GM23338 (cell line): ENCODE data around the gene OMP. TPM values are rescaled to one million over a fixed set of nuclear protein-coding genes. Genes with fewer than 3 reads are reported as not detected.

Source experiments
- ATAC-seq: fragments of 200-7000 bp; cut with Tn5 transposase; 3 replicates; pipeline ENCODE4 v1.9.1; 2020
- DNase-seq: peaks from one replicate; pipeline ENCODE4 v3.0.0-alpha.2; 2015; ENCODE audit warnings: low spot score
- H2AFZ ChIP-seq: fragments of 200-600 bp; sonication (generic); 2 replicates; pipeline ENCODE4 v1.8.0; 2016; ENCODE audit warnings: antibody characterized with exemption, mild to moderate bottlenecking, moderate library complexity
- H3F3A ChIP-seq: fragments of 200-600 bp; sonication (generic); replicated peaks from 2 replicates; pipeline ENCODE4 v1.8.0; 2017; ENCODE audit warnings: antibody characterized with exemption, mixed run types, low read depth
- H3K27ac ChIP-seq: fragments of 200-600 bp; sonication (generic); 2 replicates; pipeline ENCODE4 v1.6.1; 2016; ENCODE audit warnings: low read depth
- H3K27me3 ChIP-seq: fragments of 200-600 bp; sonication (generic); 2 replicates; pipeline ENCODE4 v1.8.0; 2016; ENCODE audit warnings: mild to moderate bottlenecking, mixed run types, moderate library complexity; ENCODE audit not compliant: insufficient read depth
- H3K36me3 ChIP-seq: fragments of 200-600 bp; sonication (generic); 2 replicates; pipeline ENCODE4 v1.8.0; 2016; ENCODE audit warnings: mild to moderate bottlenecking; ENCODE audit not compliant: insufficient read depth
- H3K4me1 ChIP-seq: fragments of 200-600 bp; sonication (generic); 2 replicates; pipeline ENCODE4 v1.8.0; 2016; ENCODE audit warnings: mild to moderate bottlenecking, moderate library complexity; ENCODE audit not compliant: insufficient read depth
- H3K4me2 ChIP-seq: fragments of 200-600 bp; sonication (generic); 2 replicates; pipeline ENCODE4 v1.7.1; 2017; ENCODE audit warnings: mixed run types
- H3K4me3 ChIP-seq: fragments of 200-600 bp; sonication (generic); 2 replicates; pipeline ENCODE4 v1.6.1; 2016; ENCODE audit warnings: mixed run types
- H3K79me2 ChIP-seq: fragments of 200-600 bp; sonication (generic); replicated peaks from 2 replicates; pipeline ENCODE4 v1.8.0; 2017; ENCODE audit warnings: mild to moderate bottlenecking; ENCODE audit not compliant: insufficient read depth
- H3K9me2 ChIP-seq: fragments of 200-600 bp; sonication (generic); 2 replicates; pipeline ENCODE4 v1.8.0; 2017; ENCODE audit not compliant: insufficient read depth
- H4K20me1 ChIP-seq: fragments of 200-600 bp; sonication (generic); replicated peaks from 2 replicates; pipeline ENCODE4 v1.8.0; 2017; ENCODE audit warnings: mild to moderate bottlenecking; ENCODE audit not compliant: insufficient read depth
- H3K27ac Mint-ChIP-seq: 2 replicates; pipeline ENCODE4 v1.8.0; 2020; ENCODE audit warnings: inconsistent platforms, mild to moderate bottlenecking, moderate library complexity, mixed read lengths
- H3K27me3 Mint-ChIP-seq: 3 replicates; pipeline ENCODE4 v1.8.0; 2022; ENCODE audit warnings: low read depth, mild to moderate bottlenecking, moderate library complexity, mixed read lengths, inconsistent platforms; ENCODE audit not compliant: insufficient read depth, poor library complexity
- H3K36me3 Mint-ChIP-seq: 3 replicates; pipeline ENCODE4 v1.8.0; 2021; ENCODE audit warnings: low read depth, mild to moderate bottlenecking, inconsistent platforms, moderate library complexity, mixed read lengths
- H3K4me1 Mint-ChIP-seq: 3 replicates; pipeline ENCODE4 v1.8.0; 2020; ENCODE audit warnings: mild to moderate bottlenecking, inconsistent platforms, mixed read lengths
- H3K4me3 Mint-ChIP-seq: 3 replicates; pipeline ENCODE4 v1.8.0; 2021; ENCODE audit warnings: moderate library complexity, mild to moderate bottlenecking, inconsistent platforms, mixed read lengths
- H3K9me3 Mint-ChIP-seq: 3 replicates; pipeline ENCODE4 v1.8.0; 2020; ENCODE audit warnings: moderate library complexity, mild to moderate bottlenecking, inconsistent platforms, mixed read lengths
- EZH2phosphoT487 ChIP-seq: fragments of 200-600 bp; sonication (generic); IDR thresholded peaks from one replicate; pipeline ENCODE4 v1.8.1; 2018; ENCODE audit warnings: antibody characterized with exemption; ENCODE audit not compliant: unreplicated experiment
- JUNB ChIP-seq: IDR thresholded peaks from one replicate; pipeline ENCODE4 v1.6.1; 2016; ENCODE audit warnings: antibody characterized with exemption; ENCODE audit not compliant: unreplicated experiment
- NANOG ChIP-seq: IDR thresholded peaks from 2 replicates; pipeline ENCODE4 v1.6.1; 2016; ENCODE audit warnings: antibody characterized with exemption, borderline replicate concordance
- ZNF331 ChIP-seq: fragments of 250-450 bp; sonication (Bioruptor Pico); IDR thresholded peaks from 2 replicates; pipeline ENCODE4 v1.5.0; 2020; ENCODE audit warnings: low read depth, mild to moderate bottlenecking, moderate library complexity
- polyA plus RNA-seq: library from polyadenylated mRNA; unstranded; fragments of >200 nt; fragmentation: Nextera tagmentation; extraction: Ambion mirVana; gene quantifications from 2 replicates; pipeline ENCODE4 v1.2.1, GENCODE V29; 2016
- total RNA-seq: library from RNA; depleted of rRNA; stranded (reverse); fragments of >200 nt; shearing (Covaris generic); gene quantifications from 2 replicates; pipeline ENCODE4 v1.2.3, GENCODE V29; 2014
- TF ChIP-seq, protein P1 (sequence below): fragments of 250-450 bp; sonication (Bioruptor Pico); IDR thresholded peaks from 2 replicates; pipeline ENCODE4 v1.5.0; 2020; ENCODE audit warnings: mild to moderate bottlenecking, moderate library complexity
- TF ChIP-seq, protein P2 (sequence below), 2 experiments: fragments of 200-600 bp in 1 of 2; sonication (generic) in 1 of 2; conservative IDR thresholded peaks; 2 replicates each; pipeline versions ENCODE4 v1.5.1 to v1.6.1; 2016 to 2017; ENCODE audit warnings: antibody characterized with exemption in 2 of 2, low read depth in 2 of 2, mild to moderate bottlenecking in 2 of 2, moderate library complexity in 1 of 2

The OMP gene
- total and polyA plus RNA-seq, 2 experiments from 2014 or later = 1.0 TPM; not detected in 1

DNA sequence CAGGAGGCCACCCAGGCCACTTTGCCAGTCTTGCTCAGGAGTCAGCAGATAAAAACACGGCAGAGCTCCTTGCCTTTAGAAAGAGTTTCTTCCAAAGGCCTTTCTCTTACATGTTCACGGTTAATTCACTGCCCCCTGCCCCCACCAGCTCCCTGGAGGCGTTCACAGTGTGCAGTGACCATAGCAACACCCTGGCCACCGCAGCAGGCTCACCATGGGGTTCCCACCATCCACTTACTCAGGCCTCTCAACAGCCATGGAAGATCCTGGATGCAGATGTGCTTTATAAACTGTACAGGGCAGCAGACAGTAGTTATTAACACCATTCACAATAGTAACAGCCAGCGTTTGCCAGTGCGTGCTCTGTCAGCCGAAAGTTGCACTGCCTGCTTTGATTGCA lies 14.9 kb downstream of the OMP start:
- no peaks in the 10 kb centered on the region for H3K9me3 Mint-ChIP-seq
- no peaks in the 10 kb centered on the region for H3K36me3 Mint-ChIP-seq
- H3K79me2 ChIP-seq = no peaks in the 10 kb centered on the region
- H3K4me1 ChIP-seq = no peaks in the 10 kb centered on the region
- peaks cover 8% of the 10 kb centered on the region for H3K4me1 Mint-ChIP-seq
- H3K9me2 ChIP-seq = no peaks in the 10 kb centered on the region
- DNase-seq (no peak), ATAC-seq (no peak)
- no peak overlapping the region for H2AFZ ChIP-seq
- no peak overlapping the region for H3K27ac Mint-ChIP-seq
- H4K20me1 ChIP-seq = no peaks in the 10 kb centered on the region; the same call in 1 of the 2 replicates
- H3K27me3 ChIP-seq = no peaks in the 10 kb centered on the region
- TF ChIP-seq, protein P1, sequence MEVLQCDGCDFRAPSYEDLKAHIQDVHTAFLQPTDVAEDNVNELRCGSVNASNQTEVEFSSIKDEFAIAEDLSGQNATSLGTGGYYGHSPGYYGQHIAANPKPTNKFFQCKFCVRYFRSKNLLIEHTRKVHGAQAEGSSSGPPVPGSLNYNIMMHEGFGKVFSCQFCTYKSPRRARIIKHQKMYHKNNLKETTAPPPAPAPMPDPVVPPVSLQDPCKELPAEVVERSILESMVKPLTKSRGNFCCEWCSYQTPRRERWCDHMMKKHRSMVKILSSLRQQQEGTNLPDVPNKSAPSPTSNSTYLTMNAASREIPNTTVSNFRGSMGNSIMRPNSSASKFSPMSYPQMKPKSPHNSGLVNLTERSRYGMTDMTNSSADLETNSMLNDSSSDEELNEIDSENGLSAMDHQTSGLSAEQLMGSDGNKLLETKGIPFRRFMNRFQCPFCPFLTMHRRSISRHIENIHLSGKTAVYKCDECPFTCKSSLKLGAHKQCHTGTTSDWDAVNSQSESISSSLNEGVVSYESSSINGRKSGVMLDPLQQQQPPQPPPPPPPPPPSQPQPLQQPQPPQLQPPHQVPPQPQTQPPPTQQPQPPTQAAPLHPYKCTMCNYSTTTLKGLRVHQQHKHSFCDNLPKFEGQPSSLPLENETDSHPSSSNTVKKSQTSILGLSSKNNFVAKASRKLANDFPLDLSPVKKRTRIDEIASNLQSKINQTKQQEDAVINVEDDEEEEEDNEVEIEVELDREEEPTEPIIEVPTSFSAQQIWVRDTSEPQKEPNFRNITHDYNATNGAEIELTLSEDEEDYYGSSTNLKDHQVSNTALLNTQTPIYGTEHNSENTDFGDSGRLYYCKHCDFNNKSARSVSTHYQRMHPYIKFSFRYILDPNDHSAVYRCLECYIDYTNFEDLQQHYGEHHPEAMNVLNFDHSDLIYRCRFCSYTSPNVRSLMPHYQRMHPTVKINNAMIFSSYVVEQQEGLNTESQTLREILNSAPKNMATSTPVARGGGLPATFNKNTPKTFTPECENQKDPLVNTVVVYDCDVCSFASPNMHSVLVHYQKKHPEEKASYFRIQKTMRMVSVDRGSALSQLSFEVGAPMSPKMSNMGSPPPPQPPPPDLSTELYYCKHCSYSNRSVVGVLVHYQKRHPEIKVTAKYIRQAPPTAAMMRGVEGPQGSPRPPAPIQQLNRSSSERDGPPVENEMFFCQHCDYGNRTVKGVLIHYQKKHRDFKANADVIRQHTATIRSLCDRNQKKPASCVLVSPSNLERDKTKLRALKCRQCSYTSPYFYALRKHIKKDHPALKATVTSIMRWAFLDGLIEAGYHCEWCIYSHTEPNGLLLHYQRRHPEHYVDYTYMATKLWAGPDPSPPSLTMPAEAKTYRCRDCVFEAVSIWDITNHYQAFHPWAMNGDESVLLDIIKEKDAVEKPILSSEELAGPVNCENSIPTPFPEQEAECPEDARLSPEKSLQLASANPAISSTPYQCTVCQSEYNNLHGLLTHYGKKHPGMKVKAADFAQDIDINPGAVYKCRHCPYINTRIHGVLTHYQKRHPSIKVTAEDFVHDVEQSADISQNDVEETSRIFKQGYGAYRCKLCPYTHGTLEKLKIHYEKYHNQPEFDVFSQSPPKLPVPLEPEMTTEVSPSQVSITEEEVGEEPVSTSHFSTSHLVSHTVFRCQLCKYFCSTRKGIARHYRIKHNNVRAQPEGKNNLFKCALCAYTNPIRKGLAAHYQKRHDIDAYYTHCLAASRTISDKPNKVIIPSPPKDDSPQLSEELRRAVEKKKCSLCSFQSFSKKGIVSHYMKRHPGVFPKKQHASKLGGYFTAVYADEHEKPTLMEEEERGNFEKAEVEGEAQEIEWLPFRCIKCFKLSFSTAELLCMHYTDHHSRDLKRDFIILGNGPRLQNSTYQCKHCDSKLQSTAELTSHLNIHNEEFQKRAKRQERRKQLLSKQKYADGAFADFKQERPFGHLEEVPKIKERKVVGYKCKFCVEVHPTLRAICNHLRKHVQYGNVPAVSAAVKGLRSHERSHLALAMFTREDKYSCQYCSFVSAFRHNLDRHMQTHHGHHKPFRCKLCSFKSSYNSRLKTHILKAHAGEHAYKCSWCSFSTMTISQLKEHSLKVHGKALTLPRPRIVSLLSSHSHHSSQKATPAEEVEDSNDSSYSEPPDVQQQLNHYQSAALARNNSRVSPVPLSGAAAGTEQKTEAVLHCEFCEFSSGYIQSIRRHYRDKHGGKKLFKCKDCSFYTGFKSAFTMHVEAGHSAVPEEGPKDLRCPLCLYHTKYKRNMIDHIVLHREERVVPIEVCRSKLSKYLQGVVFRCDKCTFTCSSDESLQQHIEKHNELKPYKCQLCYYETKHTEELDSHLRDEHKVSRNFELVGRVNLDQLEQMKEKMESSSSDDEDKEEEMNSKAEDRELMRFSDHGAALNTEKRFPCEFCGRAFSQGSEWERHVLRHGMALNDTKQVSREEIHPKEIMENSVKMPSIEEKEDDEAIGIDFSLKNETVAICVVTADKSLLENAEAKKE (CRISPR knock-in tag) = no peak
- TF ChIP-seq, protein P2, sequence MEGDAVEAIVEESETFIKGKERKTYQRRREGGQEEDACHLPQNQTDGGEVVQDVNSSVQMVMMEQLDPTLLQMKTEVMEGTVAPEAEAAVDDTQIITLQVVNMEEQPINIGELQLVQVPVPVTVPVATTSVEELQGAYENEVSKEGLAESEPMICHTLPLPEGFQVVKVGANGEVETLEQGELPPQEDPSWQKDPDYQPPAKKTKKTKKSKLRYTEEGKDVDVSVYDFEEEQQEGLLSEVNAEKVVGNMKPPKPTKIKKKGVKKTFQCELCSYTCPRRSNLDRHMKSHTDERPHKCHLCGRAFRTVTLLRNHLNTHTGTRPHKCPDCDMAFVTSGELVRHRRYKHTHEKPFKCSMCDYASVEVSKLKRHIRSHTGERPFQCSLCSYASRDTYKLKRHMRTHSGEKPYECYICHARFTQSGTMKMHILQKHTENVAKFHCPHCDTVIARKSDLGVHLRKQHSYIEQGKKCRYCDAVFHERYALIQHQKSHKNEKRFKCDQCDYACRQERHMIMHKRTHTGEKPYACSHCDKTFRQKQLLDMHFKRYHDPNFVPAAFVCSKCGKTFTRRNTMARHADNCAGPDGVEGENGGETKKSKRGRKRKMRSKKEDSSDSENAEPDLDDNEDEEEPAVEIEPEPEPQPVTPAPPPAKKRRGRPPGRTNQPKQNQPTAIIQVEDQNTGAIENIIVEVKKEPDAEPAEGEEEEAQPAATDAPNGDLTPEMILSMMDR (conservative IDR thresholded peaks at IDR 0.05; ENCODE audit: low read depth in 2 of 2) = no peak
- TF ChIP-seq EZH2phosphoT487 (no peak), NANOG (no peak)
- H3K27me3 Mint-ChIP-seq = peaks cover 19% of the 10 kb centered on the region
- no peaks in the 10 kb centered on the region for H3F3A ChIP-seq
- no peaks in the 10 kb centered on the region for H3K36me3 ChIP-seq
- H3K4me3 Mint-ChIP-seq = no peak overlapping the region
- H3K4me2 ChIP-seq = no peak overlapping the region
- no peak overlapping the region for H3K4me3 ChIP-seq
- H3K27ac ChIP-seq = no peak overlapping the region

DNA sequence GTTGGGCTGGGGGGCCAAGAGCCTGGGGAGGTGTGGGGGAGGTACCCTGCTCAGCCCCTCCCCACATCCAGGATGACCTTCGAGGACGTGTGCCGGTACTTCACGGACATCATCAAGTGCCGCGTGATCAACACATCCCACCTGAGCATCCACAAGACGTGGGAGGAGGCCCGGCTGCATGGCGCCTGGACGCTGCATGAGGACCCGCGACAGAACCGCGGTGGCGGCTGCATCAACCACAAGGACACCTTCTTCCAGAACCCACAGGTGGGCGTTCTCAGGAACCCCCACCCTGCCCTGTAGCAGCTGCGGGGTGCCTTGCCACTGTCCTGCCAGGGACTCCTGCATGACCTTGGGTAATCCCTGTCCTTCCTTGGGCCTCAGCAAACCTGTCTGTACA lies 15.4 kb downstream of the OMP start:
- Mint-ChIP-seq H3K27me3 (peaks cover 19% of the 10 kb centered on the region), H3K36me3 (no peaks in the 10 kb centered on the region), H3K4me1 (peaks cover 8% of the 10 kb centered on the region), H3K27ac (no peak overlapping the region), H3K9me3 (no peaks in the 10 kb centered on the region), H3K4me3 (no peak overlapping the region)
- no peak overlapping the region for H3K27ac ChIP-seq
- DNase-seq = no peak
- H3K36me3 ChIP-seq = no peaks in the 10 kb centered on the region
- no peaks in the 10 kb centered on the region for H3F3A ChIP-seq
- H3K4me3 ChIP-seq = no peak overlapping the region
- no peak overlapping the region for H3K4me2 ChIP-seq
- H3K4me1 ChIP-seq = no peaks in the 10 kb centered on the region
- no peak overlapping the region for H2AFZ ChIP-seq
- H4K20me1 ChIP-seq = no peaks in the 10 kb centered on the region; the same call in 1 of the 2 replicates
- no peaks in the 10 kb centered on the region for H3K9me2 ChIP-seq
- no peak for ATAC-seq
- H3K79me2 ChIP-seq = no peaks in the 10 kb centered on the region
- no peaks in the 10 kb centered on the region for H3K27me3 ChIP-seq
- no peak for TF ChIP-seq JUNB
- no peak for TF ChIP-seq ZNF331 (CRISPR knock-in tag)
